Fibroblast of lung (primary cell): Measurements from ENCODE around the gene KCNMA1.

Source experiments
- EZH2 ChIP-seq: IDR thresholded peaks from 2 replicates; pipeline ENCODE4 v1.5.1; 2012; ENCODE audit warnings: low read length, control low read depth, mild to moderate bottlenecking; ENCODE audit errors: missing control alignments
- TF ChIP-seq, protein P1 (sequence below), 2 donors: IDR thresholded peaks in 1 of 2; conservative IDR thresholded peaks in 1 of 2; 1 replicate in 1 of 2; 2 replicates in 1 of 2; pipeline ENCODE4 v1.5.1; 2011 to 2012; ENCODE audit warnings: low read length in 2 of 2, control low read depth in 1 of 2, inconsistent platforms in 1 of 2, low read depth in 1 of 2, mild to moderate bottlenecking in 1 of 2

DNA sequence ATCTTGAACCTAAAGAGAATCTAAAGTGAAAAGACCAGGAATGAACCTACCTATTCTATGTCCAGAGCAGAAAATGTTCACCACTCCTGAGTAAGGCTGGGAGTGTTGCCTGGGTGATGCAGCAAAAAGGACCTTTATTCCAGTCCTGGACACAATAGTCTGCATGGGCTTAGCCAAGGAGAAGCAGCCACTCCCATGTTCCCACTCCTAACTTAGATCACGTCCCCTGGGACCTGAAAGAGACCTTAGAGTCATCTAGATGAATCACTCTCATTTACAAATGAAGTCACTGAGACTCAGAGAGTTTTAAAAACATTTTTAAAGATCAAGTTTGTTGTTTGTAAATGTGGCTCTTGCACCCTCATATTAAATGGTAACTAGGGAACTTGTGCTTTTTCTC is 763.4 kb downstream of the KCNMA1 start:
- TF ChIP-seq, protein P1, sequence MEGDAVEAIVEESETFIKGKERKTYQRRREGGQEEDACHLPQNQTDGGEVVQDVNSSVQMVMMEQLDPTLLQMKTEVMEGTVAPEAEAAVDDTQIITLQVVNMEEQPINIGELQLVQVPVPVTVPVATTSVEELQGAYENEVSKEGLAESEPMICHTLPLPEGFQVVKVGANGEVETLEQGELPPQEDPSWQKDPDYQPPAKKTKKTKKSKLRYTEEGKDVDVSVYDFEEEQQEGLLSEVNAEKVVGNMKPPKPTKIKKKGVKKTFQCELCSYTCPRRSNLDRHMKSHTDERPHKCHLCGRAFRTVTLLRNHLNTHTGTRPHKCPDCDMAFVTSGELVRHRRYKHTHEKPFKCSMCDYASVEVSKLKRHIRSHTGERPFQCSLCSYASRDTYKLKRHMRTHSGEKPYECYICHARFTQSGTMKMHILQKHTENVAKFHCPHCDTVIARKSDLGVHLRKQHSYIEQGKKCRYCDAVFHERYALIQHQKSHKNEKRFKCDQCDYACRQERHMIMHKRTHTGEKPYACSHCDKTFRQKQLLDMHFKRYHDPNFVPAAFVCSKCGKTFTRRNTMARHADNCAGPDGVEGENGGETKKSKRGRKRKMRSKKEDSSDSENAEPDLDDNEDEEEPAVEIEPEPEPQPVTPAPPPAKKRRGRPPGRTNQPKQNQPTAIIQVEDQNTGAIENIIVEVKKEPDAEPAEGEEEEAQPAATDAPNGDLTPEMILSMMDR (conservative IDR thresholded peaks at IDR 0.05 in 1 of 2, IDR thresholded peaks at IDR 0.05 in 1 of 2; ENCODE audit: low read depth in 1 of 2, low read length in 2 of 2), result no peak
- TF ChIP-seq EZH2, result no peak
